ENCODE data around the gene SUSD6.

SUSD6 gene

GRCh38 chr14:69665631-69666030, 54.2 kb downstream of the SUSD6 start:
- Histone ChIP-seq H3F3A (ENCODE audit: insufficient read depth, low read length) (no peaks in the 10 kb centered on the region), H3K4me1 (ENCODE audit: low read length) (peaks cover 3% of the 10 kb centered on the region; the same call in 1 of the 2 replicates), H3K36me3 (replicated peaks; ENCODE audit: insufficient read depth, low read length) (no peaks in the 10 kb centered on the region), H3K9ac (ENCODE audit: low read length) (no peak overlapping the region), H3K79me2 (ENCODE audit: low read length) (peaks cover 87% of the 10 kb centered on the region), H3K27me3 (replicated peaks; ENCODE audit: insufficient read depth, low read length) (no peaks in the 10 kb centered on the region), H3K4me2 (ENCODE audit: low read depth, low read length) (no peak overlapping the region), H3K9me3 (replicated peaks; ENCODE audit: insufficient read depth, low read length) (no peaks in the 10 kb centered on the region), H3K9me2 (replicated peaks; ENCODE audit: insufficient read depth, low read length) (no peaks in the 10 kb centered on the region), H4K20me1 (ENCODE audit: insufficient read depth, low read length) (no peaks in the 10 kb centered on the region), H2AFZ (ENCODE audit: low read length) (no peak overlapping the region), H3K27ac (ENCODE audit: low read length) (no peak overlapping the region), H3K4me3 (ENCODE audit: low read length) (no peak overlapping the region)
- no peak for DNase-seq
- TF ChIP-seq CTCF (IDR thresholded peaks at IDR 0.05; ENCODE audit: low read length), result no peak

DNA sequence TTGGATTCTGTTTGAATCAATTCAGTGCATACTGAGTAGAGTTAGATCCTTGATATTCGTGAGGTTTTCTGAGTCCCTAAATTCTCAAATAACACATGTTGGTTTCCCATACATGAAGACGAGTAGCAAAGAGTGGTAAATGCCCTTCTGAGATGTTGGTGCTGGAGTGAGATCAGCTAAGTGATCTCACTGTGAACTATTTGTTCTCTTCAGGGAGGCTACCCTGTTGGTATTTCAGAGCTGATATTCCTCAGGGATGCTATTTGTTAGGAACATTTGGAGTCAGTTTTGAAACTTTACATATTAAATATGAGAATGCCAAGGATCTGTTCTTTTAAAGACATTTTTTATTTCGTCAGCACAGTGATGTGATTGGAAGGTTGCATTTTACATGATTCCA, 54.7 kb downstream of the SUSD6 start:
- TF ChIP-seq EZH2phosphoT487 (IDR thresholded peaks at IDR 0.05; ENCODE audit: low read length) (no peak), EZH2 (optimal IDR thresholded peaks at IDR 0.05; ENCODE audit: low read depth, low read length) (no peak), CTCF (IDR thresholded peaks at IDR 0.05; ENCODE audit: low read length) (no peak)
- no peak overlapping the region for H3K4me3 ChIP-seq (ENCODE audit: low read length)
- H3K36me3 ChIP-seq (replicated peaks; ENCODE audit: insufficient read depth, low read length), result no peaks in the 10 kb centered on the region

DNA sequence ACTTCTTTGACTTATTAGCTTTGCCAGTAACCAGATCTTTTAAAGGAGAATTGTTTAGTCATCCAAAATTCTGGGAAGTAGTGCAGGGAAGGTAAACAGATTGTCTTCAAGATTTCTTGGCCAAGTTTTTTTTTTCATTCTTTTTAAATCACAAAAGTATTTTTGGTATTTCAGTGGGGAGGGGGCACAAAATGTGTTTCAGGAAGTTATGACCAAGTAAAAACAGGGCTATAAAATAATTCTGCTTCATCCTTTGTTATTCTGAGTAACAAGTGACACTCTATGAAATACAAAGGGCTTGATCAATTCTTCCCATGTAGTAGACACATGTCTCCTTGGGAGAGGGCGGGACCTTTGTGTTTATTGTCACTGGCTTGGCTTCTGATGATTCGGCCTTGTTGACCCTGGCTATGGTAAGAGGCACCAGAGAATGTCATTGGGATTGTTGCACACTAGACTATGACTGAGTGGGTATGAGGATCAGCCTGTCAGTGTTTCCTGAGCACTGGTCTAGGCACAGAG, 55.4 kb downstream of the SUSD6 start:
- Histone ChIP-seq H3K4me2 (ENCODE audit: low read depth, low read length) (no peak overlapping the region), H3F3A (ENCODE audit: insufficient read depth, low read length) (no peaks in the 10 kb centered on the region), H3K9me2 (replicated peaks; ENCODE audit: insufficient read depth, low read length) (no peaks in the 10 kb centered on the region), H2AFZ (ENCODE audit: low read length) (no peak overlapping the region), H3K4me1 (ENCODE audit: low read length) (peaks cover 3% of the 10 kb centered on the region; the same call in 1 of the 2 replicates), H3K4me3 (ENCODE audit: low read length) (no peak overlapping the region), H3K9ac (ENCODE audit: low read length) (no peak overlapping the region), H3K27ac (ENCODE audit: low read length) (no peak overlapping the region), H3K36me3 (replicated peaks; ENCODE audit: insufficient read depth, low read length) (no peaks in the 10 kb centered on the region), H3K27me3 (replicated peaks; ENCODE audit: insufficient read depth, low read length) (no peaks in the 10 kb centered on the region), H4K20me1 (ENCODE audit: insufficient read depth, low read length) (no peaks in the 10 kb centered on the region), H3K79me2 (ENCODE audit: low read length) (peaks cover 88% of the 10 kb centered on the region), H3K9me3 (replicated peaks; ENCODE audit: insufficient read depth, low read length) (no peaks in the 10 kb centered on the region)
- no peak for TF ChIP-seq EZH2phosphoT487 (IDR thresholded peaks at IDR 0.05; ENCODE audit: low read length)
- TF ChIP-seq EZH2 (optimal IDR thresholded peaks at IDR 0.05; ENCODE audit: low read depth, low read length), result no peak
- TF ChIP-seq CTCF (IDR thresholded peaks at IDR 0.05; ENCODE audit: low read length), result no peak
- no peak for DNase-seq

More for the DNA sequence above, 54.7 kb downstream of the SUSD6 start:
- H3K9me2 ChIP-seq (replicated peaks; ENCODE audit: insufficient read depth, low read length), result no peaks in the 10 kb centered on the region
- no peaks in the 10 kb centered on the region for H4K20me1 ChIP-seq (ENCODE audit: insufficient read depth, low read length)
- H3K4me2 ChIP-seq (ENCODE audit: low read depth, low read length), result no peak overlapping the region
- H3K4me1 ChIP-seq (ENCODE audit: low read length), result peaks cover 3% of the 10 kb centered on the region; the same call in 1 of the 2 replicates
- H3K27ac ChIP-seq (ENCODE audit: low read length), result no peak overlapping the region
- H3K79me2 ChIP-seq (ENCODE audit: low read length), result peaks cover 87% of the 10 kb centered on the region
- H3K9me3 ChIP-seq (replicated peaks; ENCODE audit: insufficient read depth, low read length), result no peaks in the 10 kb centered on the region
- no peaks in the 10 kb centered on the region for H3K27me3 ChIP-seq (replicated peaks; ENCODE audit: insufficient read depth, low read length)
- no peak overlapping the region for H2AFZ ChIP-seq (ENCODE audit: low read length)
- no peaks in the 10 kb centered on the region for H3F3A ChIP-seq (ENCODE audit: insufficient read depth, low read length)
- H3K9ac ChIP-seq (ENCODE audit: low read length), result no peak overlapping the region
- DNase-seq, result no peak

All from MM.1S (cell line).